ENCODE measurements around the gene CPN1.

Gene CPN1

GRCh38 chr10:99998889-99999288 lies 82.8 kb downstream of the CPN1 start:
- no peak for TF ChIP-seq CTCF (IDR thresholded peaks at IDR 0.05; ENCODE audit: low read depth, low read length)

GRCh38 chr10:99996671-99997648 lies 84.7 kb downstream of the CPN1 start:
- no peak overlapping the region for H3K4me3 ChIP-seq (replicated peaks in 1 of 2; ENCODE audit: low read depth in 2 of 2, low read length in 2 of 2)
- TF ChIP-seq CTCF (IDR thresholded peaks at IDR 0.05; ENCODE audit: low read depth, low read length), result no peak
- peak in 1 of 2 donors; percentile 30 for DNase-seq (ENCODE audit: low read depth in 2 of 2)

More at GRCh38 chr10:99998889-99999288, 82.8 kb downstream of the CPN1 start:
- H3K4me3 ChIP-seq (replicated peaks in 1 of 2; ENCODE audit: low read depth in 2 of 2, low read length in 2 of 2), result no peak overlapping the region
- DNase-seq (ENCODE audit: low read depth in 2 of 2), result no peak

- no peak for DNase-seq (ENCODE audit: low read depth in 2 of 2)
- no peak overlapping the region for H3K4me3 ChIP-seq (replicated peaks in 1 of 2; ENCODE audit: low read depth in 2 of 2, low read length in 2 of 2)
- no peak for TF ChIP-seq CTCF (IDR thresholded peaks at IDR 0.05; ENCODE audit: low read depth, low read length)
Observed at GRCh38 chr10:99995713-99996112, 86.0 kb downstream of the CPN1 start.

- no peak for DNase-seq (ENCODE audit: low read depth in 2 of 2)
- no peak for TF ChIP-seq CTCF (IDR thresholded peaks at IDR 0.05; ENCODE audit: low read depth, low read length)
- H3K4me3 ChIP-seq (replicated peaks in 1 of 2; ENCODE audit: low read depth in 2 of 2, low read length in 2 of 2), result no peak overlapping the region
Observed at GRCh38 chr10:99995269-99995668, 86.4 kb downstream of the CPN1 start.

- no peak for DNase-seq (ENCODE audit: low read depth in 2 of 2)
- no peak for TF ChIP-seq CTCF (IDR thresholded peaks at IDR 0.05; ENCODE audit: low read depth, low read length)
- no peak overlapping the region for H3K4me3 ChIP-seq (replicated peaks in 1 of 2; ENCODE audit: low read depth in 2 of 2, low read length in 2 of 2)
Observed at GRCh38 chr10:99994801-99995200, 86.9 kb downstream of the CPN1 start.

GRCh38 chr10:99993701-99994689 lies 87.7 kb downstream of the CPN1 start:
- H3K4me3 ChIP-seq (replicated peaks in 1 of 2; ENCODE audit: low read depth in 2 of 2, low read length in 2 of 2), result peak overlapping the region in 1 of 2 donors; percentile 1
- peak; percentile 92 to 95 for DNase-seq (ENCODE audit: low read depth in 2 of 2)
- TF ChIP-seq CTCF (IDR thresholded peaks at IDR 0.05; ENCODE audit: low read depth, low read length), result no peak
